Measurements from ENCODE around the gene ERF.
A peak's percentile ranks its signal among the peaks of the same experiment; 100 is the strongest.

Gene ERF

DNA sequence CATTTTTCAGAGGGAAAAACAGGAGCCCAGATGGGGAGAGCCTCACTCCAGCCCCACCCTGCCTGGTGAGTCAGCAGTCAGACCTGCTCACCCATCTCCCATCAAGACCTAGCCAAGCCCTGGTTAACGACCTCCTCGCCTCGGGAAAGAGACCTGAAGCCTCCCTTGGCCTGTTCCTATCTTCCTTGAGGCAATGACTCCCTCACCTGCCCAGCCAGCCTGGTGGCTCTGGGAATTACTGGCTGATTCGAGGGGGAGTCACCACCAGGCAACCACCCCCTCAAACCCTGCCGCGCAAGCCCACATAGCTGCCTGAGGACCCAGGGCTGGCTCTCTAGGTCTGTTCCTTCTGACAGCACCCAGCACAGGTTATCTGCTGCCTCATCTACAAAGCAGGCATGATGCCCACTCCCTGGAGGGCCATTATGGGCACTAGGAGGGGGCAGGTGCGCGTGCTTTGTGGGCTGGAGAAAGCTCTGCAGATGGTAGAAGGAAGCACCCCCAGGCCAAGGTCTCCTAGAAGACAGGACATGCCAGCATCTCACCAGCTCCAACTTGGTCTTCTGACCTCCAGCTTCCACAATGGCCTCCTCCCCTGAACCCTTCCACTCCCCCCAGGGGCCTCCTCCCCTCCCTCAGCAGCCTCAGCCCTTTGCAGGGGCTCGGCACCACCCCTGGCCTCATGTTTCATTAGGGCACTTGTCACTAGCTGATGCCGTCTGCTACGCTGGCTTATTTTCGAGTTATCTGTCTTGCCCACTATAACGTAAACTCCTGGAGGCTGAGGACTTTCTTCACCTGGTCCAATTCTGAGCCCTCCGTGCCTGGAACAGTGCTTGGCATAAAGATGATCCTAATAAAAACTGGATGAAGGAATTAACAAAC lies 47.8 kb downstream of the ERF start:
- Histone ChIP-seq H3K9ac (ENCODE audit: low read depth, low read length) (no peak overlapping the region), H3K4me1 (ENCODE audit: control insufficient read depth, insufficient read depth, low read length) (peaks cover 10% of the 10 kb centered on the region), H3K36me3 (ENCODE audit: control insufficient read depth, insufficient read depth, low read length) (peaks cover 51% of the 10 kb centered on the region), H3K9me3 (ENCODE audit: control insufficient read depth, insufficient read depth, low read length) (no peaks in the 10 kb centered on the region), H3K4me3 (ENCODE audit: low read depth, low read length) (no peak overlapping the region), H3K27me3 (ENCODE audit: control insufficient read depth, insufficient read depth, low read length) (no peaks in the 10 kb centered on the region)

GRCh38 chr19:42204664-42205063 lies 50.3 kb downstream of the ERF start:
- H3K27me3 ChIP-seq (ENCODE audit: control insufficient read depth, insufficient read depth, low read length): no peaks in the 10 kb centered on the region
- H3K4me1 ChIP-seq (ENCODE audit: control insufficient read depth, insufficient read depth, low read length): peaks cover 17% of the 10 kb centered on the region
- H3K9ac ChIP-seq (ENCODE audit: low read depth, low read length): no peak overlapping the region
- H3K4me3 ChIP-seq (ENCODE audit: low read depth, low read length): no peak overlapping the region
- H3K9me3 ChIP-seq (ENCODE audit: control insufficient read depth, insufficient read depth, low read length): no peaks in the 10 kb centered on the region
- H3K36me3 ChIP-seq (ENCODE audit: control insufficient read depth, insufficient read depth, low read length): peaks cover 54% of the 10 kb centered on the region

- peaks cover 17% of the 10 kb centered on the region for H3K4me1 ChIP-seq (ENCODE audit: control insufficient read depth, insufficient read depth, low read length)
- H3K36me3 ChIP-seq (ENCODE audit: control insufficient read depth, insufficient read depth, low read length): peaks cover 59% of the 10 kb centered on the region
- no peak overlapping the region for H3K4me3 ChIP-seq (ENCODE audit: low read depth, low read length)
- no peaks in the 10 kb centered on the region for H3K27me3 ChIP-seq (ENCODE audit: control insufficient read depth, insufficient read depth, low read length)
- no peaks in the 10 kb centered on the region for H3K9me3 ChIP-seq (ENCODE audit: control insufficient read depth, insufficient read depth, low read length)
- H3K9ac ChIP-seq (ENCODE audit: low read depth, low read length): no peak overlapping the region
Measured at GRCh38 chr19:42203700-42204099, 51.2 kb downstream of the ERF start.

DNA sequence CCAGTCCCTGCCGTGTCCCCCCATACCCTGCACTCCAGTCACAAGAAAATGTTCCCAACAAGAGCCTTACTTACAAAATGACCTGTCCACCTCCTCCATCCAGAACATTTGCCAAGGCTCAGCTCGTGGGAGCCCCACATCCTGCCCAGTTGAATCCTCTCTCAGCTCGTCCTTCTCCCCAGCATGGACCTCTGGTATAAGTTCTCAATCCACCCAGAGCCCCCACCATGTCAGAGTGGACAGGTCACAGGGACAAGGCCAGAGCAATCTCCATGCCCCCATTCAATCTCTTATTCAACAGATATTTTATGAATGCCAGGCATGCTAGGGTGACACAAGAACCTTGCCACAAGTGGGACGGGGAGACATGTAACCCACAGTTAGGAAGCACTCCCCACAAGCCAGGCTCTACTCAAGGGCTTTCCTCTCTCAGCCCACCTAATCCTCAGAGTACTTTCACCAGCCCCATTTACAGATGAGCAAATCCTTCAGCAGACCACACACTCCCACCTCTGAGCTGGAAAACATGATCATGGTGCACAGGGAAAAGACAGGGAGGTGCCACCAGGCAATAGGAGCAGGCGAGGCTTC lies 52.5 kb downstream of the ERF start:
- Histone ChIP-seq H3K9me3 (ENCODE audit: control insufficient read depth, insufficient read depth, low read length) (no peaks in the 10 kb centered on the region), H3K27me3 (ENCODE audit: control insufficient read depth, insufficient read depth, low read length) (no peaks in the 10 kb centered on the region), H3K36me3 (ENCODE audit: control insufficient read depth, insufficient read depth, low read length) (peaks cover 56% of the 10 kb centered on the region), H3K9ac (ENCODE audit: low read depth, low read length) (no peak overlapping the region), H3K4me1 (ENCODE audit: control insufficient read depth, insufficient read depth, low read length) (peaks cover 20% of the 10 kb centered on the region), H3K4me3 (ENCODE audit: low read depth, low read length) (no peak overlapping the region)

- Histone ChIP-seq H3K36me3 (ENCODE audit: control insufficient read depth, insufficient read depth, low read length) (peaks cover 52% of the 10 kb centered on the region), H3K9ac (ENCODE audit: low read depth, low read length) (no peak overlapping the region), H3K4me1 (ENCODE audit: control insufficient read depth, insufficient read depth, low read length) (peaks cover 26% of the 10 kb centered on the region), H3K9me3 (ENCODE audit: control insufficient read depth, insufficient read depth, low read length) (no peaks in the 10 kb centered on the region), H3K4me3 (ENCODE audit: low read depth, low read length) (no peak overlapping the region), H3K27me3 (ENCODE audit: control insufficient read depth, insufficient read depth, low read length) (no peaks in the 10 kb centered on the region)
Measured at GRCh38 chr19:42201489-42202289, 53.2 kb downstream of the ERF start.

DNA sequence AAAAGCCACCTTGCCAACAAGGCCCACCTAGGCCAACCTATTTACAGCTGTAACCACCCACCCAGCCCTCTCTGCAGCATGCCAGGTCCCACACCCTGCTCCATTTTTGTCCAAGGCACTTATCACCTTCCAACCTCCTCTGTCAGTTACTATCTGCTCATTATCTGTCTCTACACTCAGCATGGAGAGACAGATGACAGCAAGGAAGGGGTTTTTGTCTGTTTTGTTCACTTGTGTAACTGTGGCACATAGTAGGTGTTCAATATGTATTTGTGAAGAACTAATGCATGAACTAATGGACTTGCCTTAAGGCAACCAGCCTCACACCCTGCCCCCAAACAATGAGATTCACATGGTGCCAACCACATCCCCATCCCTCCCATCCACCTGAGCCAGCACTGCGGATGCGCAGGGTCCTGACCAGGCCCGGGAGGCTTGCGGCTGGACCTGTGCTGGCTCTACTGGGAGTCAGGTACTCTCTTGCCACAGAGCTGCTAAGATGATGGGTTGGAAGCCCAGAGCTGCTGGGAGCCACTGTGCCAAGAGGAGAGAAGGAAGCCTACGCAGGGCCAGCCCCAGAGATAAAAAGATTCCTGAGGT lies 54.7 kb downstream of the ERF start:
- H3K36me3 ChIP-seq (ENCODE audit: control insufficient read depth, insufficient read depth, low read length): peaks cover 51% of the 10 kb centered on the region
- H3K4me3 ChIP-seq (ENCODE audit: low read depth, low read length): no peak overlapping the region
- no peaks in the 10 kb centered on the region for H3K9me3 ChIP-seq (ENCODE audit: control insufficient read depth, insufficient read depth, low read length)
- H3K27me3 ChIP-seq (ENCODE audit: control insufficient read depth, insufficient read depth, low read length): no peaks in the 10 kb centered on the region
- H3K9ac ChIP-seq (ENCODE audit: low read depth, low read length): peak overlapping the region; percentile 47
- peaks cover 26% of the 10 kb centered on the region for H3K4me1 ChIP-seq (ENCODE audit: control insufficient read depth, insufficient read depth, low read length)

DNA sequence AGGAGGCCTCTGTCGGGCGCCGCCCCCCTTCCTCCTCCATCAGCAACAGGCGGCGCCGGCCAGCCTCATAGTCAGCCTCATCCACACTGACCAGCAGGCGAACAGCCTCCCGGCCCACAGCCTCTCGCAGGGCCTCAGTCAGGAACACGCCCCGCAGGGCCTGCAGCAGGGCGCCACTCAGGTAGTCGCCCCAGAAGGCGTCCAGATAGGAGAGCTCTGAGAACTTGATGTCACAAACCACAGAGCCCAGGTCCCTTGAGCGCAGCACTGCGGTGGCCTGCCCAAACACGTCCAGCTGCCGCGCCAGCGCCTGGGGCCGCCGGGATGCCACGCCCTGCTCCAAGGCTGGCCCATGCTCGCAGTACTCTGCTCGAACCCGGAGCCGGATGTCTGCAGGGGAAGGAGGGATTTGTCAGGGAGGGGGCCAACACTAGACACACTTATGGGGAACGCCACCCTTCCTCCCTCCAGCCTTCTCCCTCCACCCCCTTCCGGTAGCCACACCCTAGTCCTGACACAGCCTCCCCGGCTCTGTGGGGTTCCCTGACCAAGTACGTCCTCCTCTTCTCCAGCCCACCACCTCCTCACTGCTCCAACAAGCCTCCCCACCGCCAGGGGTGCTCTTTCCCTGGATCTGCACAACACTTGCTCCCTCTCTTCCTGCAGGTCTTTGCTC lies 55.4 kb downstream of the ERF start:
- Histone ChIP-seq H3K9ac (ENCODE audit: low read depth, low read length) (no peak overlapping the region), H3K36me3 (ENCODE audit: control insufficient read depth, insufficient read depth, low read length) (peaks cover 51% of the 10 kb centered on the region), H3K9me3 (ENCODE audit: control insufficient read depth, insufficient read depth, low read length) (no peaks in the 10 kb centered on the region), H3K4me1 (ENCODE audit: control insufficient read depth, insufficient read depth, low read length) (peaks cover 23% of the 10 kb centered on the region), H3K27me3 (ENCODE audit: control insufficient read depth, insufficient read depth, low read length) (no peaks in the 10 kb centered on the region), H3K4me3 (ENCODE audit: low read depth, low read length) (no peak overlapping the region)

DNA sequence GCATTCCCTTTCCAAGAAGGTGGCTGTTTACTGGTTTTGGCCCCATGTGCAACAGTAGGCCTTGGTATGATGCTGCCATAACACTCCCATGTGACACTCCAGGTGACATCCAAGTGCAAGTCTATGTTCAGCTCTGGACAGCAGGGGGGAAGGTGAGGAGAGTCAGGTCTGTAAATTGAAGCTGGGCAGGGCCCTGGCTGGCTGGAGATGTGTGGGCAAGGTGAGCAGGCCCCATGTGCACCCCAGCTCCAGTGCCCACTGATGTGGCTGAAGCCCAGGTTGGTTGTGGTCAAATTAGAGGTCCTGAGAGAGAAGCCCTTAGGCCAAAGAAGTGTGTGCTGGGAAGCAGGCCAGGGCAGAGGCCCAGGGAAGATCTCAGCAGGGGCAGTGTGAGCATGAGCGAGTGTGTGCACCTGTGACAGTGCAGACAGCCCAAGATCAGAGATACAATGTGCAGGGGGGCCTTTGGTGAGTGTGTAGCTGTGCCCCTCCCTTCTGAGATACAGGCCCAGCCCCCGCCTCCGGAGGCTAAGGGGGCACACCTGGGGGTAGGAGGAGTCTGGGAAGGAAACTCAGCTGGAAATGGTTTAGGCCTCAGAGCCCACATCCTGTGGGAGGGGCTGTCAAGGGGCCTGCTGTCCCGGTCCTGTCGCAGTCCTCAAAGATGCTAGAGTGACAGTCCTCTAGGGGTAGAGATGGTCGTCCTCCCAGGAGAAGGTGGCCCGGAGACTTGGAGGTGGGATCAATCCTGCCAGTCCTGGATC lies 56.1 kb downstream of the ERF start:
- Histone ChIP-seq H3K36me3 (ENCODE audit: control insufficient read depth, insufficient read depth, low read length) (peaks cover 45% of the 10 kb centered on the region), H3K9ac (ENCODE audit: low read depth, low read length) (no peak overlapping the region), H3K4me3 (ENCODE audit: low read depth, low read length) (no peak overlapping the region), H3K9me3 (ENCODE audit: control insufficient read depth, insufficient read depth, low read length) (no peaks in the 10 kb centered on the region), H3K27me3 (ENCODE audit: control insufficient read depth, insufficient read depth, low read length) (no peaks in the 10 kb centered on the region), H3K4me1 (ENCODE audit: control insufficient read depth, insufficient read depth, low read length) (peaks cover 18% of the 10 kb centered on the region)
